ENCODE data around the gene CACNA1H. TPM values are rescaled to one million over a fixed set of nuclear protein-coding genes. Genes with fewer than 3 reads are reported as not detected.
A peak's percentile ranks its signal among the peaks of the same experiment; 100 is the strongest.

The CACNA1H gene
- total and polyA plus RNA-seq, 9 of the 15 experiments (the other 6 are each of a cell fraction or from before 2014, with no cell fraction given) = 0.10 to 0.18 TPM; not detected in 7

- TF ChIP-seq CEBPG (CRISPR knock-in tag; IDR thresholded peaks at IDR 0.05) (no peak), CEBPG (tag; conservative IDR thresholded peaks at IDR 0.05 in 1 of 2, IDR thresholded peaks at IDR 0.05 in 1 of 2) (no peak), E2F6 (IDR thresholded peaks at IDR 0.05; ENCODE audit: borderline replicate concordance in 1 of 2, extremely low read depth in 1 of 2, insufficient read depth in 1 of 2, insufficient read length in 1 of 2, low read depth in 1 of 2, low read length in 1 of 2, poor library complexity in 1 of 2, severe bottlenecking in 1 of 2) (peak in 1 of 2 experiments; percentile 75), MYNN (IDR thresholded peaks at IDR 0.05) (no peak), MYNN (CRISPR knock-in tag; IDR thresholded peaks at IDR 0.05) (no peak), CSDE1 (IDR thresholded peaks at IDR 0.05) (no peak), NCOA6 (IDR thresholded peaks at IDR 0.05) (no peak), RBM25 (IDR thresholded peaks at IDR 0.05; ENCODE audit: low read depth, low read length, severe bottlenecking) (no peak), RBM14 (IDR thresholded peaks at IDR 0.05; ENCODE audit: borderline replicate concordance, insufficient read depth, low read depth, low read length) (no peak), ETV6 (IDR thresholded peaks at IDR 0.05; ENCODE audit: borderline replicate concordance in 1 of 2, low read depth in 2 of 2, low read length in 1 of 2) (no peak), ETV6 (CRISPR knock-in tag; IDR thresholded peaks at IDR 0.05; ENCODE audit: borderline replicate concordance) (no peak), ZNF518B (CRISPR knock-in tag; IDR thresholded peaks at IDR 0.05) (no peak), TBL1XR1 (IDR thresholded peaks at IDR 0.05; ENCODE audit: low read length in 2 of 2) (no peak), SLC30A9 (CRISPR knock-in tag; IDR thresholded peaks at IDR 0.05) (no peak), ZNF232 (CRISPR knock-in tag; IDR thresholded peaks at IDR 0.05) (no peak), ZNF785 (CRISPR knock-in tag; IDR thresholded peaks at IDR 0.05) (no peak), SMAD4 (CRISPR knock-in tag; conservative IDR thresholded peaks at IDR 0.05) (no peak), ZNF347 (CRISPR knock-in tag; IDR thresholded peaks at IDR 0.05; ENCODE audit: low read depth) (no peak), CREM (IDR thresholded peaks at IDR 0.05; ENCODE audit: low read depth) (peak; percentile 17; the same call in 1 of the 2 replicates), NR2F6 (CRISPR knock-in tag; IDR thresholded peaks at IDR 0.05) (no peak), ATF7 (IDR thresholded peaks at IDR 0.05) (no peak), EGR1 (conservative IDR thresholded peaks at IDR 0.05) (peak; percentile 73), CTCFL (IDR thresholded peaks at IDR 0.05; ENCODE audit: borderline replicate concordance, insufficient read depth, low read depth, low read length, poor library complexity, severe bottlenecking) (peak; percentile 13)
Measured at GRCh38 chr16:1152651-1153259, at the start of gene CACNA1H (continued).

Measured in K562 (cell line).